ENCODE measurements around the gene GPR18.

The GPR18 gene

DNA sequence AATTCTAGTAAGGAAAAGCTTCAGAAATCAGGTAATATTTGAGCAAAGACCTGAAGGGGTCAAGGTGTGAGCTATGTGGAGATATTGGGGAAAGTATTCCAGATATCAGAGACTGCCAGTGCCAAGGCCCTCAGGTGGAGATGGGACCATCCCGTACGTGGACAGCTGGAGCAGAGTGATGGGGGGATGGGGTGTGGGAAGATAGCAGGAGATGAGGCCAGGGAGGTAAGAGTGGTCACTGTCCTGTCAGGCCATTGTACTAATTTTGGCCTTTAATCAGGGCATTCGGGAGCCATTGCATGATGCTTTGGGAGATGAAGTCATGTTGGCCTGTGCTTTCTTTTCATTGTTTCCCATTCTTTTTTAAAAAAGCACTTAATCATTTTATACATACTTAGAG, 13.1 kb upstream of the GPR18 start:
- WGBS (ENCODE audit: extremely low coverage, insufficient coverage, insufficient read length), result no CpG with 5 or more reads among the region's 3 CpGs

DNA sequence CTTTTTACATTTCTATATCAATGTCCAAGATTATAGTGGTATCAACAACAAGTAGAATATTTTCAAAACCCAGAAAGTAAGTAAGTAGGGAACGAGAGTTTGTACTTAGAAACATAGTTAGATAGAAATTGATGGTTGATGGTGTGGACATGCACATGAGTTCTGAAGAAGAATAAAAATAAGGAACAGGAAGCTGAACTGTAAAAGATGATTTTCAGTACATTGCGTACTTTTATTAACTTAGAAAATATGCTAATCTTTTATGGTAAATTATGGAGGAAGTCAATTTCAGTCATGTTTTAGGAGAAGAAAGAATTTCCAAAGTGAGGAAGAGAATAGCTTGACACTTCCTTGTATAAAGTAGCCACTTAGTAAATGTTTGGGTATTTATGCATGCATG, 12.3 kb upstream of the GPR18 start:
- H3K79me2 ChIP-seq (ENCODE audit: control insufficient read depth, insufficient read depth, low read length, poor library complexity), result no peaks in the 10 kb centered on the region
- no peak overlapping the region for H3K18ac ChIP-seq (ENCODE audit: low read length)
- H4K12ac ChIP-seq (ENCODE audit: low read depth, low read length), result no peak overlapping the region
- H4K8ac ChIP-seq (ENCODE audit: low read depth, low read length), result no peak overlapping the region
- no peak overlapping the region for H2AK5ac ChIP-seq (ENCODE audit: low read length)
- no peaks in the 10 kb centered on the region for H3K79me1 ChIP-seq (ENCODE audit: low read length)
- no peak overlapping the region for H3K4me3 ChIP-seq (ENCODE audit: low read depth, low read length)
- H3K23ac ChIP-seq (ENCODE audit: low read length), result no peak overlapping the region
- H3K27ac ChIP-seq (ENCODE audit: low read depth, low read length), result no peak overlapping the region
- 100% methylated on average over 1 of the region's 2 CpGs for WGBS (ENCODE audit: extremely low coverage, insufficient coverage, insufficient read length)
- H2BK5ac ChIP-seq (ENCODE audit: low read depth, low read length, poor library complexity), result no peak overlapping the region
- H3K36me3 ChIP-seq (ENCODE audit: control insufficient read depth in 1 of 2, insufficient read depth in 2 of 2, low read length in 2 of 2), result peaks cover 0 to 4% of the 10 kb centered on the region in 2 experiments
- H3K4me2 ChIP-seq (ENCODE audit: low read length), result no peak overlapping the region
- no peak overlapping the region for H4K91ac ChIP-seq (ENCODE audit: low read depth, low read length)
- no peak overlapping the region for H3K4ac ChIP-seq (ENCODE audit: low read depth, low read length)
- no peaks in the 10 kb centered on the region for H3K27me3 ChIP-seq (ENCODE audit: insufficient read depth, low read length)
- no peak overlapping the region for H2AFZ ChIP-seq (ENCODE audit: insufficient read depth, low read length, poor library complexity)
- H3K9me3 ChIP-seq (ENCODE audit: insufficient read depth, low read depth, low read length), result peaks cover 1% of the 10 kb centered on the region
- DNase-seq, result no peak
- H2BK120ac ChIP-seq (ENCODE audit: insufficient read depth, low read length, poor library complexity), result no peak overlapping the region
- H2BK12ac ChIP-seq (ENCODE audit: low read length), result no peak overlapping the region
- H3K9ac ChIP-seq (ENCODE audit: low read length), result no peak overlapping the region
- no peak overlapping the region for H3K14ac ChIP-seq (ENCODE audit: low read length)
- H3K4me1 ChIP-seq (ENCODE audit: control insufficient read depth in 1 of 2, insufficient read depth in 2 of 2, low read length in 2 of 2), result no peaks in the 10 kb centered on the region

More for the DNA sequence above, 13.1 kb upstream of the GPR18 start:
- Histone ChIP-seq H2BK5ac (ENCODE audit: low read depth, low read length, poor library complexity) (no peak overlapping the region), H3K18ac (ENCODE audit: low read length) (no peak overlapping the region), H3K4me1 (ENCODE audit: control insufficient read depth in 1 of 2, insufficient read depth in 2 of 2, low read length in 2 of 2) (no peaks in the 10 kb centered on the region), H4K91ac (ENCODE audit: low read depth, low read length) (no peak overlapping the region), H2BK12ac (ENCODE audit: low read length) (no peak overlapping the region), H2BK120ac (ENCODE audit: insufficient read depth, low read length, poor library complexity) (no peak overlapping the region), H3K79me2 (ENCODE audit: control insufficient read depth, insufficient read depth, low read length, poor library complexity) (no peaks in the 10 kb centered on the region), H3K4me2 (ENCODE audit: low read length) (no peak overlapping the region), H3K14ac (ENCODE audit: low read length) (no peak overlapping the region), H3K79me1 (ENCODE audit: low read length) (no peaks in the 10 kb centered on the region), H3K9ac (ENCODE audit: low read length) (peak overlapping the region; percentile 61), H3K23ac (ENCODE audit: low read length) (peak overlapping the region; percentile 91), H2AFZ (ENCODE audit: insufficient read depth, low read length, poor library complexity) (no peak overlapping the region), H3K4ac (ENCODE audit: low read depth, low read length) (no peak overlapping the region), H4K12ac (ENCODE audit: low read depth, low read length) (no peak overlapping the region), H3K27ac (ENCODE audit: low read depth, low read length) (no peak overlapping the region), H3K4me3 (ENCODE audit: low read depth, low read length) (no peak overlapping the region), H3K36me3 (ENCODE audit: control insufficient read depth in 1 of 2, insufficient read depth in 2 of 2, low read length in 2 of 2) (peaks cover under 1 to 4% of the 10 kb centered on the region in 2 experiments), H3K27me3 (ENCODE audit: insufficient read depth, low read length) (no peaks in the 10 kb centered on the region), H3K9me3 (ENCODE audit: insufficient read depth, low read depth, low read length) (peaks cover 1% of the 10 kb centered on the region), H2AK5ac (ENCODE audit: low read length) (no peak overlapping the region), H4K8ac (ENCODE audit: low read depth, low read length) (no peak overlapping the region)
- no peak for DNase-seq

DNA sequence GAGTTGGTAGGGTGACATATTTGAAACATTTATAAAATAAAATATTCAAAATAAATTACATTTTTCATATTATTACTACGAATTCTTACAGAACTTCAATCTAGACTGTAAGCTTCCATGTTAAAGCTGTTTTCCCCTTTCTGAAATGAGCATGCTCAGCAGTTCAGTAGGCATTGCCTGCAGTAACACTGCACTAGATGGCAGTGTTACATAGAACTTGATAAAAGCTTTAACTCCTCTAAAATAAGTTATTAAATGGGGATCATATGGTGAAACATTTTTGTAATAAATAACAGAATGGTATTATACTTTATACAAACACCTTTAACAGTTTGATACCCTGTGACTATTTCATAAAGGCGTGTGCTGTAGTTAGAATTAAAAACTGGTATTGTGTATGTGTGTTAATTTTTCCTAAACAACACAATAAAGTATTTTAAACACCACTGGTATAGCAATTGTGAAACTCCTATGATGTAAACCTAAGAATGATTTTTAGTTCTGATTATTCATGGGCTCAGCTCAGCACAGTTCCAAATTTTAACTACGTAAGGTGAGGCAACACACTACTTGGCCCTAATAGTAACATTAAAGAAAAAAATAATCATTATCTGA, 11.6 kb upstream of the GPR18 start:
- Histone ChIP-seq H3K14ac (ENCODE audit: low read length) (no peak overlapping the region), H3K79me1 (ENCODE audit: low read length) (no peaks in the 10 kb centered on the region), H2BK12ac (ENCODE audit: low read length) (no peak overlapping the region), H2BK120ac (ENCODE audit: insufficient read depth, low read length, poor library complexity) (no peak overlapping the region), H2BK5ac (ENCODE audit: low read depth, low read length, poor library complexity) (no peak overlapping the region), H3K27me3 (ENCODE audit: insufficient read depth, low read length) (no peaks in the 10 kb centered on the region), H3K9ac (ENCODE audit: low read length) (no peak overlapping the region), H4K12ac (ENCODE audit: low read depth, low read length) (no peak overlapping the region), H3K4ac (ENCODE audit: low read depth, low read length) (no peak overlapping the region), H3K36me3 (ENCODE audit: control insufficient read depth in 1 of 2, insufficient read depth in 2 of 2, low read length in 2 of 2) (peaks cover 0 to 4% of the 10 kb centered on the region in 2 experiments), H3K79me2 (ENCODE audit: control insufficient read depth, insufficient read depth, low read length, poor library complexity) (no peaks in the 10 kb centered on the region), H3K4me3 (ENCODE audit: low read depth, low read length) (no peak overlapping the region), H3K4me2 (ENCODE audit: low read length) (no peak overlapping the region), H3K4me1 (ENCODE audit: control insufficient read depth in 1 of 2, insufficient read depth in 2 of 2, low read length in 2 of 2) (no peaks in the 10 kb centered on the region), H4K8ac (ENCODE audit: low read depth, low read length) (no peak overlapping the region), H3K23ac (ENCODE audit: low read length) (no peak overlapping the region), H3K27ac (ENCODE audit: low read depth, low read length) (no peak overlapping the region), H4K91ac (ENCODE audit: low read depth, low read length) (no peak overlapping the region), H2AFZ (ENCODE audit: insufficient read depth, low read length, poor library complexity) (no peak overlapping the region), H2AK5ac (ENCODE audit: low read length) (no peak overlapping the region), H3K9me3 (ENCODE audit: insufficient read depth, low read depth, low read length) (peaks cover 1% of the 10 kb centered on the region), H3K18ac (ENCODE audit: low read length) (no peak overlapping the region)
- peak in 1 of 2 donors; percentile 55 for DNase-seq
- no CpG with 5 or more reads among the region's 3 CpGs for WGBS (ENCODE audit: extremely low coverage, insufficient coverage, insufficient read length)

DNA sequence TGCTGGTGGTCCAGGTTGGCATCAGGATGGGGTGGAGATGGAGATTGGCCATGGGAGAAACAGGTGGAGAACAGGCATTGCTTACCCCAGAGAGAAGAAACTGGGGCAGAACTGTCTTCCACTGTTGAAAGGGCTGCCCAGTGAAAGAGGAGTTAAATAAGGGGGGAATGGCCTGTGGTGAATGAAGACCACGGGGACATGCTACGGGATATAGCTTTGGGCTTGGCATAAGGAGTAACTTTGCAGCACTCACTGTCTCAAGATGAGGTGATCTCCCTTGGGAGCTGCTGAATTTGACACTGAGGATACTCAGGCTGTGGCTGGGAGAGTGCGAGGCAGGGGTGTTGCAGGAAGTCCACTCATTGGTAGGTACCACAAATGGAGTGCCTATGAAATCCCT, 10.6 kb upstream of the GPR18 start:
- Histone ChIP-seq H3K79me1 (ENCODE audit: low read length) (no peaks in the 10 kb centered on the region), H4K91ac (ENCODE audit: low read depth, low read length) (no peak overlapping the region), H2BK120ac (ENCODE audit: insufficient read depth, low read length, poor library complexity) (no peak overlapping the region), H3K9me3 (ENCODE audit: insufficient read depth, low read depth, low read length) (peaks cover 1% of the 10 kb centered on the region), H3K4me3 (ENCODE audit: low read depth, low read length) (no peak overlapping the region), H3K18ac (ENCODE audit: low read length) (no peak overlapping the region), H2AFZ (ENCODE audit: insufficient read depth, low read length, poor library complexity) (no peak overlapping the region), H2BK12ac (ENCODE audit: low read length) (no peak overlapping the region), H4K12ac (ENCODE audit: low read depth, low read length) (no peak overlapping the region), H3K9ac (ENCODE audit: low read length) (no peak overlapping the region), H3K4ac (ENCODE audit: low read depth, low read length) (no peak overlapping the region), H2BK5ac (ENCODE audit: low read depth, low read length, poor library complexity) (no peak overlapping the region), H3K79me2 (ENCODE audit: control insufficient read depth, insufficient read depth, low read length, poor library complexity) (no peaks in the 10 kb centered on the region), H3K4me2 (ENCODE audit: low read length) (no peak overlapping the region), H3K4me1 (ENCODE audit: control insufficient read depth in 1 of 2, insufficient read depth in 2 of 2, low read length in 2 of 2) (no peaks in the 10 kb centered on the region), H3K14ac (ENCODE audit: low read length) (no peak overlapping the region), H3K23ac (ENCODE audit: low read length) (peak overlapping the region; percentile 22), H2AK5ac (ENCODE audit: low read length) (no peak overlapping the region), H3K27me3 (ENCODE audit: insufficient read depth, low read length) (no peaks in the 10 kb centered on the region), H3K36me3 (ENCODE audit: control insufficient read depth in 1 of 2, insufficient read depth in 2 of 2, low read length in 2 of 2) (peaks cover 0 to 4% of the 10 kb centered on the region in 2 experiments), H4K8ac (ENCODE audit: low read depth, low read length) (no peak overlapping the region), H3K27ac (ENCODE audit: low read depth, low read length) (no peak overlapping the region)
- no peak for DNase-seq
- no CpG with 5 or more reads among the region's 3 CpGs for WGBS (ENCODE audit: extremely low coverage, insufficient coverage, insufficient read length)
